K562 (cell line): ENCODE results near the gene RPLP2. TPM values are rescaled to one million over a fixed set of nuclear protein-coding genes. Genes with fewer than 3 reads are reported as not detected.

ENCODE experiments used
- ATAC-seq: fragments of 200-7000 bp; cut with Tn5 transposase; 3 replicates; pipeline ENCODE4 v1.9.1; 2020; ENCODE audit warnings: moderate library complexity
- BruUV-seq: library from RNA; stranded (reverse); fragments of 400-500 nt; replicated peaks from 2 replicates; lab custom pipeline; 2021; lab: Mats Ljungman, UMichigan
- CTCF ChIA-PET: fragments of 300-600 bp; formaldehyde crosslinking; extraction: SDS; loops from one replicate; lab custom pipeline; 2021; ENCODE audit warnings: low intra/inter-chr PET ratio; lab: Yijun Ruan, JAX
- POLR2A ChIA-PET: fragments of 300-600, 350-650 bp; sonication (Branson Sonifier 250); formaldehyde crosslinking; extraction: SDS; loops from one replicate; lab custom pipeline; 2021; ENCODE audit warnings: antibody characterized with exemption, inconsistent platforms; lab: Yijun Ruan, JAX
- DNase-seq, 4 experiments: peaks; one replicate each; pipeline versions ENCODE4 v3.0.0 to v3.0.0-alpha.2; 2011 to 2018; ENCODE audit warnings: low spot score in 3 of 4, mixed read lengths in 3 of 4; ENCODE audit errors: extremely low read depth in 1 of 4
- FAIRE-seq: peaks from 2 replicates; lab custom pipeline; 2011; peaks lifted over from hg19 to GRCh38; lab: Jason Lieb, UNC
- H2AFZ ChIP-seq: 2 replicates; pipeline ENCODE4 v1.6.0; 2011; ENCODE audit warnings: low read depth, low read length, control low read depth, inconsistent platforms
- H3K27ac ChIP-seq: fragments of 200-600 bp; 3 replicates; pipeline ENCODE4 v1.8.0; 2011; ENCODE audit warnings: low read depth, mild to moderate bottlenecking, control low read depth, inconsistent platforms, low read length, moderate library complexity, mixed read lengths; ENCODE audit errors: extremely low read depth
- H3K27me3 ChIP-seq, 2 experiments: fragments of 300-600 bp in 1 of 2; 2 replicates in 1 of 2; 3 replicates in 1 of 2; pipeline versions ENCODE4 v1.6.0 to v1.8.0; 2011; ENCODE audit warnings: inconsistent platforms in 2 of 2, low read length in 2 of 2, mild to moderate bottlenecking in 1 of 2, mixed read lengths in 1 of 2, moderate library complexity in 1 of 2; ENCODE audit not compliant: control insufficient read depth in 2 of 2, insufficient read depth in 2 of 2
- H3K36me3 ChIP-seq: fragments of 300-600 bp; 3 replicates; pipeline ENCODE4 v1.8.0; 2011; ENCODE audit warnings: mild to moderate bottlenecking, low read length, inconsistent platforms; ENCODE audit not compliant: control insufficient read depth, insufficient read depth
- H3K4me1 ChIP-seq, 2 experiments: fragments of 200-600 bp in 1 of 2; replicated peaks in 1 of 2; 2 replicates in 1 of 2; 3 replicates in 1 of 2; pipeline versions ENCODE4 v1.5.1 to v1.8.0; 2011; ENCODE audit warnings: inconsistent platforms in 2 of 2, low read length in 2 of 2, mild to moderate bottlenecking in 1 of 2, mixed read lengths in 1 of 2, moderate library complexity in 1 of 2; ENCODE audit not compliant: control insufficient read depth in 2 of 2, insufficient read depth in 2 of 2
- H3K4me2 ChIP-seq: 2 replicates; pipeline ENCODE4 v1.6.1; 2011; ENCODE audit warnings: low read length, control low read depth, inconsistent platforms, mixed read lengths; ENCODE audit not compliant: insufficient read depth
- H3K4me3 ChIP-seq: fragments of 200-600 bp; sonication (generic), shearing (Covaris generic); 2 replicates; pipeline ENCODE4 v1.5.1; 2016; ENCODE audit warnings: control low read depth, inconsistent platforms
- H3K79me2 ChIP-seq: fragments of 200-600 bp; 3 replicates; pipeline ENCODE4 v1.8.0; 2011; ENCODE audit warnings: low read length, inconsistent platforms; ENCODE audit not compliant: control insufficient read depth, insufficient read depth
- H3K9ac ChIP-seq, 2 experiments: 2 replicates each; pipeline versions ENCODE4 v1.6.0 to v1.6.1; 2011; ENCODE audit warnings: low read depth in 2 of 2, low read length in 2 of 2, control low read depth in 1 of 2, inconsistent platforms in 1 of 2, mild to moderate bottlenecking in 1 of 2, mixed read lengths in 1 of 2; ENCODE audit not compliant: insufficient read depth in 1 of 2
- H3K9me1 ChIP-seq: one replicate; pipeline ENCODE4 v1.6.0; 2011; ENCODE audit warnings: inconsistent platforms, mild to moderate bottlenecking, low read length, moderate library complexity; ENCODE audit not compliant: control insufficient read depth, insufficient read depth
- H3K9me3 ChIP-seq: replicated peaks from 2 replicates; pipeline ENCODE4 v1.5.1; 2011; ENCODE audit warnings: low read depth, low read length, inconsistent platforms; ENCODE audit not compliant: control insufficient read depth, insufficient read depth
- H4K20me1 ChIP-seq: replicated peaks from 2 replicates; pipeline ENCODE4 v1.6.1; 2011; ENCODE audit warnings: low read length, inconsistent platforms, mixed read lengths; ENCODE audit not compliant: control insufficient read depth, insufficient read depth
- PREB ChIP-seq: sonication (generic); formaldehyde crosslinking; IDR thresholded peaks from 2 replicates; pipeline ENCODE4 v1.8.1; 2023; ENCODE audit warnings: mild to moderate bottlenecking, missing genetic modification reagents
- RBFOX2 ChIP-seq: fragments of 200-400 bp; formaldehyde crosslinking; IDR thresholded peaks from 2 replicates; pipeline ENCODE4 v1.6.1; 2017; ENCODE audit warnings: low read depth, mild to moderate bottlenecking, low read length, moderate library complexity
- WGBS: fragments of 100-300 bp; shearing (Covaris generic); methylation state at CpG from one replicate; pipeline ENCODE4 v1.1.6; 2016; ENCODE audit warnings: low coverage, mixed read lengths; ENCODE audit not compliant: insufficient coverage; ENCODE audit errors: missing lambda C conversion rate; 5-methylcytosine and 5-hydroxymethylcytosine counted together
- in situ Hi-C: fragments of 300-500 bp; cut with MboI; formaldehyde crosslinking; loops from 4 replicates; pipeline ENCODE4 v1.15.0; 2018; ENCODE audit warnings: inconsistent platforms, mixed read lengths
- intact Hi-C: fragments of 100-400 bp; cut with micrococcal nuclease; formaldehyde crosslinking; loops from 2 replicates; pipeline ENCODE4 v1.14.2; 2022
- polyA plus RNA-seq, 8 experiments: library from polyadenylated mRNA; depleted of rRNA in 4 of 8; stranded (reverse) in 5 of 8; unstranded in 3 of 8; fragments of >200 nt; fragmentation: Nextera tagmentation in 2 of 8; fragmentation: Illumina TruSeq in 1 of 8; extraction: Ambion mirVana in 2 of 8; extraction: Trizol in 1 of 8; gene quantifications; 2 replicates each; pipeline versions ENCODE4 v1.2.1 to v1.2.3, GENCODE V29; 2011 to 2014; ENCODE audit warnings: inconsistent platforms in 1 of 8, missing spikeins in 1 of 8
- total RNA-seq, 7 experiments: library from RNA; depleted of rRNA in 6 of 7; stranded (reverse); fragments of >200 nt in 6 of 7; fragmentation: Illumina TruSeq in 2 of 7; extraction: Trizol in 2 of 7; gene quantifications; 2 replicates each; pipeline versions ENCODE4 v1.2.1 to v1.2.3, GENCODE V29; 2011 to 2021; ENCODE audit warnings: low replicate concordance in 1 of 7

The RPLP2 gene
- total and polyA plus RNA-seq, 9 of the 15 experiments (the other 6 are each of a cell fraction or from before 2014, with no cell fraction given): 528 to 3,807 (median 1,633) TPM

- Histone ChIP-seq H3K79me2 (peaks cover 59% of the 10 kb centered on the region), H3K27ac (no peak overlapping the region), H4K20me1 (peaks cover 28% of the 10 kb centered on the region), H3K9me1 (peaks cover 6% of the 10 kb centered on the region), H3K9me3 (no peaks in the 10 kb centered on the region; the same call in 1 of the 2 replicates), H3K4me3 (no peak overlapping the region), H3K27me3 (no peaks in the 10 kb centered on the region), H3K4me2 (no peak overlapping the region), H3K4me1 (peaks cover 9 to 71% of the 10 kb centered on the region in 2 experiments; a peak in 3 of 5 replicates), H3K9ac (peak overlapping the region in 1 of 2 experiments; percentile 71; a peak in 2 of 4 replicates), H3K36me3 (peaks cover 72% of the 10 kb centered on the region), H2AFZ (no peak overlapping the region)
- intact Hi-C loops: no loop called here
- DNase-seq (no peak), ATAC-seq (no peak), FAIRE-seq (no peak)
- BruUV-seq: no TSS peak
- no peak for TF ChIP-seq PREB
- TF ChIP-seq RBFOX2: peak; percentile 36; the same call in 1 of the 2 replicates
- WGBS: 98% methylated on average over 11 of the region's 15 CpGs
- in situ Hi-C loops: no loop called here
- ChIA-PET POLR2A (interaction anchor here (0.9 kb wide), 1 partner anchor 8 kb away, joined by 3 read pairs; no protein-coding TSS in a partner anchor), CTCF (no interaction called here)
Measured at GRCh38 chr11:771617-772204, 38.1 kb upstream of the RPLP2 start.
